HepG2 (cell line): ENCODE measurements around the gene TBL3. TPM values are rescaled to one million over a fixed set of nuclear protein-coding genes. Genes with fewer than 3 reads are reported as not detected.

Experiments used
- CBFB ChIP-seq: sonication (generic); formaldehyde crosslinking; IDR thresholded peaks from 2 replicates; pipeline ENCODE4 v1.4.0; 2020; ENCODE audit warnings: missing genetic modification reagents
- E2F2 ChIP-seq: sonication (generic); formaldehyde crosslinking; IDR thresholded peaks from 2 replicates; pipeline ENCODE4 v1.4.0; 2020; ENCODE audit warnings: missing genetic modification reagents, borderline replicate concordance
- HNF1A ChIP-seq, 2 experiments: sonication (generic) in 1 of 2; formaldehyde crosslinking in 1 of 2; IDR thresholded peaks; 2 replicates each; pipeline versions ENCODE4 v1.4.0 to v1.6.1; 2016 to 2020; ENCODE audit warnings: borderline replicate concordance in 1 of 2, low read depth in 1 of 2, mild to moderate bottlenecking in 1 of 2, missing genetic modification reagents in 1 of 2
- NCOR1 ChIP-seq: fragments of 200-600 bp; sonication (generic); IDR thresholded peaks from 2 replicates; pipeline ENCODE4 v1.7.0; 2017; ENCODE audit warnings: antibody characterized with exemption, low read length, borderline replicate concordance
- NFRKB ChIP-seq: fragments of 450-650 bp; IDR thresholded peaks from 2 replicates; pipeline ENCODE4 v1.6.1; 2017
- POLR2A ChIP-seq, 2 experiments: IDR thresholded peaks; 2 replicates each; pipeline ENCODE4 v1.6.1; 2011; ENCODE audit warnings: low read depth in 2 of 2, low read length in 2 of 2, mild to moderate bottlenecking in 1 of 2, moderate library complexity in 1 of 2; ENCODE audit not compliant: insufficient read depth in 1 of 2
- REPIN1 ChIP-seq: sonication (generic); formaldehyde crosslinking; IDR thresholded peaks from 2 replicates; pipeline ENCODE4 v1.8.0; 2022; ENCODE audit warnings: missing genetic modification reagents, low read depth, mild to moderate bottlenecking, borderline replicate concordance
- SIN3A ChIP-seq: IDR thresholded peaks from 2 replicates; pipeline ENCODE4 v1.6.1; 2011; ENCODE audit warnings: low read depth, mild to moderate bottlenecking, control low read depth, low read length, borderline replicate concordance
- TAF1 ChIP-seq: sonication (generic); formaldehyde crosslinking; IDR thresholded peaks from 2 replicates; pipeline ENCODE4 v1.4.0; 2020; ENCODE audit warnings: missing genetic modification reagents
- TEAD3 ChIP-seq: optimal IDR thresholded peaks from 2 replicates; pipeline ENCODE3; 2016; ENCODE audit warnings: borderline replicate concordance
- THYN1 ChIP-seq: sonication (generic); formaldehyde crosslinking; IDR thresholded peaks from 2 replicates; pipeline ENCODE4 v1.8.1; 2023; ENCODE audit warnings: low read depth, mild to moderate bottlenecking, moderate library complexity, missing genetic modification reagents, borderline replicate concordance
- ZMAT3 ChIP-seq: sonication (generic); formaldehyde crosslinking; conservative IDR thresholded peaks from 2 replicates; pipeline ENCODE4 v1.7.0; 2021; ENCODE audit warnings: missing genetic modification reagents
- ZNF12 ChIP-seq: sonication (generic); formaldehyde crosslinking; IDR thresholded peaks from 2 replicates; pipeline ENCODE4 v1.5.0; 2020; ENCODE audit warnings: missing genetic modification reagents
- ZNF646 ChIP-seq: sonication (generic); formaldehyde crosslinking; IDR thresholded peaks from 2 replicates; pipeline ENCODE4 v1.9.0; 2021; ENCODE audit warnings: mild to moderate bottlenecking, missing genetic modification reagents
- ZNF720 ChIP-seq: sonication (generic); formaldehyde crosslinking; IDR thresholded peaks from 2 replicates; pipeline ENCODE4 v1.4.0; 2020; ENCODE audit warnings: missing genetic modification reagents
- polyA plus RNA-seq, 8 experiments: library from polyadenylated mRNA; depleted of rRNA in 3 of 8; stranded (reverse) in 7 of 8; unstranded in 1 of 8; fragments of >200 nt; fragmentation: Illumina TruSeq in 4 of 8; extraction: Trizol in 4 of 8; gene quantifications; 2 replicates each; pipeline versions ENCODE4 v1.2.1 to v1.2.3, GENCODE V29; 2011 to 2016; ENCODE audit warnings: low read depth in 4 of 8, missing spikeins in 1 of 8, mixed read lengths in 1 of 8; ENCODE audit not compliant: insufficient read depth in 1 of 8
- total RNA-seq, 5 experiments: library from RNA; depleted of rRNA; stranded (reverse); fragments of >200 nt; fragmentation: Illumina TruSeq; extraction: Trizol; gene quantifications; 2 replicates each; pipeline ENCODE4 v1.2.3, GENCODE V29; 2016; ENCODE audit warnings: low read depth in 1 of 5

The TBL3 gene
- total and polyA plus RNA-seq, 2 of the 13 experiments (the other 11 are each of a cell fraction or from before 2014, with no cell fraction given), result 16.8 to 38.0 TPM

GRCh38 chr16:1960665-1961630, 10.9 kb upstream of the TBL3 start (continued):
- TF ChIP-seq ZNF646 (no peak), REPIN1 (no peak), NFRKB (no peak), ZNF12 (CRISPR knock-in tag) (no peak), TEAD3 (no peak), POLR2A (IDR thresholded peaks at IDR 0.05; ENCODE audit: insufficient read depth in 1 of 2, low read depth in 2 of 2, low read length in 2 of 2) (peak; percentile 83 to 91), CBFB (CRISPR knock-in tag) (no peak), TAF1 (CRISPR knock-in tag) (no peak), HNF1A (IDR thresholded peaks at IDR 0.05; ENCODE audit: low read depth) (no peak), HNF1A (CRISPR knock-in tag; IDR thresholded peaks at IDR 0.05; ENCODE audit: borderline replicate concordance) (no peak), SIN3A (no peak), NCOR1 (no peak), THYN1 (no peak), ZNF720 (CRISPR knock-in tag) (no peak), E2F2 (CRISPR knock-in tag) (no peak), ZMAT3 (CRISPR knock-in tag) (no peak)
